GM23338 (cell line): ENCODE results near the gene SCG5. TPM values are rescaled to one million over a fixed set of nuclear protein-coding genes. Genes with fewer than 3 reads are reported as not detected.

ENCODE experiments used
- ATAC-seq: fragments of 200-7000 bp; cut with Tn5 transposase; 3 replicates; pipeline ENCODE4 v1.9.1; 2020
- DNase-seq: peaks from one replicate; pipeline ENCODE4 v3.0.0-alpha.2; 2015; ENCODE audit warnings: low spot score
- H2AFZ ChIP-seq: fragments of 200-600 bp; sonication (generic); 2 replicates; pipeline ENCODE4 v1.8.0; 2016; ENCODE audit warnings: antibody characterized with exemption, mild to moderate bottlenecking, moderate library complexity
- H3F3A ChIP-seq: fragments of 200-600 bp; sonication (generic); replicated peaks from 2 replicates; pipeline ENCODE4 v1.8.0; 2017; ENCODE audit warnings: antibody characterized with exemption, mixed run types, low read depth
- H3K27ac ChIP-seq: fragments of 200-600 bp; sonication (generic); 2 replicates; pipeline ENCODE4 v1.6.1; 2016; ENCODE audit warnings: low read depth
- H3K27me3 ChIP-seq: fragments of 200-600 bp; sonication (generic); 2 replicates; pipeline ENCODE4 v1.8.0; 2016; ENCODE audit warnings: mild to moderate bottlenecking, mixed run types, moderate library complexity; ENCODE audit not compliant: insufficient read depth
- H3K36me3 ChIP-seq: fragments of 200-600 bp; sonication (generic); 2 replicates; pipeline ENCODE4 v1.8.0; 2016; ENCODE audit warnings: mild to moderate bottlenecking; ENCODE audit not compliant: insufficient read depth
- H3K4me1 ChIP-seq: fragments of 200-600 bp; sonication (generic); 2 replicates; pipeline ENCODE4 v1.8.0; 2016; ENCODE audit warnings: mild to moderate bottlenecking, moderate library complexity; ENCODE audit not compliant: insufficient read depth
- H3K4me2 ChIP-seq: fragments of 200-600 bp; sonication (generic); 2 replicates; pipeline ENCODE4 v1.7.1; 2017; ENCODE audit warnings: mixed run types
- H3K4me3 ChIP-seq: fragments of 200-600 bp; sonication (generic); 2 replicates; pipeline ENCODE4 v1.6.1; 2016; ENCODE audit warnings: mixed run types
- H3K79me2 ChIP-seq: fragments of 200-600 bp; sonication (generic); replicated peaks from 2 replicates; pipeline ENCODE4 v1.8.0; 2017; ENCODE audit warnings: mild to moderate bottlenecking; ENCODE audit not compliant: insufficient read depth
- H3K9me2 ChIP-seq: fragments of 200-600 bp; sonication (generic); 2 replicates; pipeline ENCODE4 v1.8.0; 2017; ENCODE audit not compliant: insufficient read depth
- H4K20me1 ChIP-seq: fragments of 200-600 bp; sonication (generic); replicated peaks from 2 replicates; pipeline ENCODE4 v1.8.0; 2017; ENCODE audit warnings: mild to moderate bottlenecking; ENCODE audit not compliant: insufficient read depth
- H3K27ac Mint-ChIP-seq: 2 replicates; pipeline ENCODE4 v1.8.0; 2020; ENCODE audit warnings: inconsistent platforms, mild to moderate bottlenecking, moderate library complexity, mixed read lengths
- H3K27me3 Mint-ChIP-seq: 3 replicates; pipeline ENCODE4 v1.8.0; 2022; ENCODE audit warnings: low read depth, mild to moderate bottlenecking, moderate library complexity, mixed read lengths, inconsistent platforms; ENCODE audit not compliant: insufficient read depth, poor library complexity
- H3K36me3 Mint-ChIP-seq: 3 replicates; pipeline ENCODE4 v1.8.0; 2021; ENCODE audit warnings: low read depth, mild to moderate bottlenecking, inconsistent platforms, moderate library complexity, mixed read lengths
- H3K4me1 Mint-ChIP-seq: 3 replicates; pipeline ENCODE4 v1.8.0; 2020; ENCODE audit warnings: mild to moderate bottlenecking, inconsistent platforms, mixed read lengths
- H3K4me3 Mint-ChIP-seq: 3 replicates; pipeline ENCODE4 v1.8.0; 2021; ENCODE audit warnings: moderate library complexity, mild to moderate bottlenecking, inconsistent platforms, mixed read lengths
- H3K9me3 Mint-ChIP-seq: 3 replicates; pipeline ENCODE4 v1.8.0; 2020; ENCODE audit warnings: moderate library complexity, mild to moderate bottlenecking, inconsistent platforms, mixed read lengths
- CREB1 ChIP-seq: fragments of 250-450 bp; sonication (Bioruptor Pico); IDR thresholded peaks from 2 replicates; pipeline ENCODE4 v1.5.0; 2020; ENCODE audit warnings: low read depth, mild to moderate bottlenecking, moderate library complexity
- EZH2 ChIP-seq: fragments of 200-600 bp; sonication (generic); IDR thresholded peaks from one replicate; pipeline ENCODE4 v1.8.0; 2017; ENCODE audit warnings: antibody characterized with exemption, mild to moderate bottlenecking, low read depth; ENCODE audit not compliant: unreplicated experiment
- EZH2phosphoT487 ChIP-seq: fragments of 200-600 bp; sonication (generic); IDR thresholded peaks from one replicate; pipeline ENCODE4 v1.8.1; 2018; ENCODE audit warnings: antibody characterized with exemption; ENCODE audit not compliant: unreplicated experiment
- NANOG ChIP-seq: IDR thresholded peaks from 2 replicates; pipeline ENCODE4 v1.6.1; 2016; ENCODE audit warnings: antibody characterized with exemption, borderline replicate concordance
- POLR2AphosphoS5 ChIP-seq: IDR thresholded peaks from 2 replicates; pipeline ENCODE4 v1.6.1; 2016; ENCODE audit warnings: antibody characterized with exemption, low read depth
- ZNF114 ChIP-seq: fragments of 250-450 bp; sonication (Bioruptor Pico); IDR thresholded peaks from 2 replicates; pipeline ENCODE4 v1.5.0; 2020; ENCODE audit warnings: mild to moderate bottlenecking, moderate library complexity
- ZNF331 ChIP-seq: fragments of 250-450 bp; sonication (Bioruptor Pico); IDR thresholded peaks from 2 replicates; pipeline ENCODE4 v1.5.0; 2020; ENCODE audit warnings: low read depth, mild to moderate bottlenecking, moderate library complexity
- polyA plus RNA-seq: library from polyadenylated mRNA; unstranded; fragments of >200 nt; fragmentation: Nextera tagmentation; extraction: Ambion mirVana; gene quantifications from 2 replicates; pipeline ENCODE4 v1.2.1, GENCODE V29; 2016
- total RNA-seq: library from RNA; depleted of rRNA; stranded (reverse); fragments of >200 nt; shearing (Covaris generic); gene quantifications from 2 replicates; pipeline ENCODE4 v1.2.3, GENCODE V29; 2014
- TF ChIP-seq, protein P1 (sequence below): fragments of 250-450 bp; sonication (Bioruptor Pico); IDR thresholded peaks from 2 replicates; pipeline ENCODE4 v1.5.0; 2020; ENCODE audit warnings: mild to moderate bottlenecking, moderate library complexity
- TF ChIP-seq, protein P2 (sequence below), 2 experiments: fragments of 200-600 bp in 1 of 2; sonication (generic) in 1 of 2; conservative IDR thresholded peaks; 2 replicates each; pipeline versions ENCODE4 v1.5.1 to v1.6.1; 2016 to 2017; ENCODE audit warnings: antibody characterized with exemption in 2 of 2, low read depth in 2 of 2, mild to moderate bottlenecking in 2 of 2, moderate library complexity in 1 of 2

The SCG5 gene
- total and polyA plus RNA-seq, 2 experiments from 2014 or later, result 48.1 to 73.3 TPM

DNA sequence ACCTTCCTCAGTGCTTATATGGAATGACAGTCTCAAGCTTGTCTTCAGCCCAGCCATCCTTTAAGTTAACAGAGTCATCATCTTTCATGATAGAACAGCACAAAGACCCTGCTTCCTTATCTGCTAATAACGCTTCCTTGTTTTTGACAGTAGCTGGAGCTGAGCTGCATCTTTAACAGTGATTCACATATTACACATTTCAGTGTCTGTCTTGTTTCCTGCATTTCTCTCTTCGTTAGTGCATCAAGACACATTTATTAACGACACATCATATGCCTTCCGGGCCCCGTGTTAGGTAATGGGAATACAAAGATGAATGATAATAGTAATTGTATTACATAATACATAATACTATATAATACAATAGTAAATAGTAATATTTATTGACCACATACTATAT is 46.0 kb downstream of the SCG5 start:
- no peak for TF ChIP-seq EZH2phosphoT487
- TF ChIP-seq, protein P1, sequence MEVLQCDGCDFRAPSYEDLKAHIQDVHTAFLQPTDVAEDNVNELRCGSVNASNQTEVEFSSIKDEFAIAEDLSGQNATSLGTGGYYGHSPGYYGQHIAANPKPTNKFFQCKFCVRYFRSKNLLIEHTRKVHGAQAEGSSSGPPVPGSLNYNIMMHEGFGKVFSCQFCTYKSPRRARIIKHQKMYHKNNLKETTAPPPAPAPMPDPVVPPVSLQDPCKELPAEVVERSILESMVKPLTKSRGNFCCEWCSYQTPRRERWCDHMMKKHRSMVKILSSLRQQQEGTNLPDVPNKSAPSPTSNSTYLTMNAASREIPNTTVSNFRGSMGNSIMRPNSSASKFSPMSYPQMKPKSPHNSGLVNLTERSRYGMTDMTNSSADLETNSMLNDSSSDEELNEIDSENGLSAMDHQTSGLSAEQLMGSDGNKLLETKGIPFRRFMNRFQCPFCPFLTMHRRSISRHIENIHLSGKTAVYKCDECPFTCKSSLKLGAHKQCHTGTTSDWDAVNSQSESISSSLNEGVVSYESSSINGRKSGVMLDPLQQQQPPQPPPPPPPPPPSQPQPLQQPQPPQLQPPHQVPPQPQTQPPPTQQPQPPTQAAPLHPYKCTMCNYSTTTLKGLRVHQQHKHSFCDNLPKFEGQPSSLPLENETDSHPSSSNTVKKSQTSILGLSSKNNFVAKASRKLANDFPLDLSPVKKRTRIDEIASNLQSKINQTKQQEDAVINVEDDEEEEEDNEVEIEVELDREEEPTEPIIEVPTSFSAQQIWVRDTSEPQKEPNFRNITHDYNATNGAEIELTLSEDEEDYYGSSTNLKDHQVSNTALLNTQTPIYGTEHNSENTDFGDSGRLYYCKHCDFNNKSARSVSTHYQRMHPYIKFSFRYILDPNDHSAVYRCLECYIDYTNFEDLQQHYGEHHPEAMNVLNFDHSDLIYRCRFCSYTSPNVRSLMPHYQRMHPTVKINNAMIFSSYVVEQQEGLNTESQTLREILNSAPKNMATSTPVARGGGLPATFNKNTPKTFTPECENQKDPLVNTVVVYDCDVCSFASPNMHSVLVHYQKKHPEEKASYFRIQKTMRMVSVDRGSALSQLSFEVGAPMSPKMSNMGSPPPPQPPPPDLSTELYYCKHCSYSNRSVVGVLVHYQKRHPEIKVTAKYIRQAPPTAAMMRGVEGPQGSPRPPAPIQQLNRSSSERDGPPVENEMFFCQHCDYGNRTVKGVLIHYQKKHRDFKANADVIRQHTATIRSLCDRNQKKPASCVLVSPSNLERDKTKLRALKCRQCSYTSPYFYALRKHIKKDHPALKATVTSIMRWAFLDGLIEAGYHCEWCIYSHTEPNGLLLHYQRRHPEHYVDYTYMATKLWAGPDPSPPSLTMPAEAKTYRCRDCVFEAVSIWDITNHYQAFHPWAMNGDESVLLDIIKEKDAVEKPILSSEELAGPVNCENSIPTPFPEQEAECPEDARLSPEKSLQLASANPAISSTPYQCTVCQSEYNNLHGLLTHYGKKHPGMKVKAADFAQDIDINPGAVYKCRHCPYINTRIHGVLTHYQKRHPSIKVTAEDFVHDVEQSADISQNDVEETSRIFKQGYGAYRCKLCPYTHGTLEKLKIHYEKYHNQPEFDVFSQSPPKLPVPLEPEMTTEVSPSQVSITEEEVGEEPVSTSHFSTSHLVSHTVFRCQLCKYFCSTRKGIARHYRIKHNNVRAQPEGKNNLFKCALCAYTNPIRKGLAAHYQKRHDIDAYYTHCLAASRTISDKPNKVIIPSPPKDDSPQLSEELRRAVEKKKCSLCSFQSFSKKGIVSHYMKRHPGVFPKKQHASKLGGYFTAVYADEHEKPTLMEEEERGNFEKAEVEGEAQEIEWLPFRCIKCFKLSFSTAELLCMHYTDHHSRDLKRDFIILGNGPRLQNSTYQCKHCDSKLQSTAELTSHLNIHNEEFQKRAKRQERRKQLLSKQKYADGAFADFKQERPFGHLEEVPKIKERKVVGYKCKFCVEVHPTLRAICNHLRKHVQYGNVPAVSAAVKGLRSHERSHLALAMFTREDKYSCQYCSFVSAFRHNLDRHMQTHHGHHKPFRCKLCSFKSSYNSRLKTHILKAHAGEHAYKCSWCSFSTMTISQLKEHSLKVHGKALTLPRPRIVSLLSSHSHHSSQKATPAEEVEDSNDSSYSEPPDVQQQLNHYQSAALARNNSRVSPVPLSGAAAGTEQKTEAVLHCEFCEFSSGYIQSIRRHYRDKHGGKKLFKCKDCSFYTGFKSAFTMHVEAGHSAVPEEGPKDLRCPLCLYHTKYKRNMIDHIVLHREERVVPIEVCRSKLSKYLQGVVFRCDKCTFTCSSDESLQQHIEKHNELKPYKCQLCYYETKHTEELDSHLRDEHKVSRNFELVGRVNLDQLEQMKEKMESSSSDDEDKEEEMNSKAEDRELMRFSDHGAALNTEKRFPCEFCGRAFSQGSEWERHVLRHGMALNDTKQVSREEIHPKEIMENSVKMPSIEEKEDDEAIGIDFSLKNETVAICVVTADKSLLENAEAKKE (CRISPR knock-in tag), result no peak
- no peak for TF ChIP-seq NANOG
- no peak for TF ChIP-seq ZNF331 (CRISPR knock-in tag)
- no peak for TF ChIP-seq CREB1 (CRISPR knock-in tag)
- no peak for TF ChIP-seq ZNF114 (CRISPR knock-in tag)
- no peak for TF ChIP-seq EZH2
- TF ChIP-seq, protein P2, sequence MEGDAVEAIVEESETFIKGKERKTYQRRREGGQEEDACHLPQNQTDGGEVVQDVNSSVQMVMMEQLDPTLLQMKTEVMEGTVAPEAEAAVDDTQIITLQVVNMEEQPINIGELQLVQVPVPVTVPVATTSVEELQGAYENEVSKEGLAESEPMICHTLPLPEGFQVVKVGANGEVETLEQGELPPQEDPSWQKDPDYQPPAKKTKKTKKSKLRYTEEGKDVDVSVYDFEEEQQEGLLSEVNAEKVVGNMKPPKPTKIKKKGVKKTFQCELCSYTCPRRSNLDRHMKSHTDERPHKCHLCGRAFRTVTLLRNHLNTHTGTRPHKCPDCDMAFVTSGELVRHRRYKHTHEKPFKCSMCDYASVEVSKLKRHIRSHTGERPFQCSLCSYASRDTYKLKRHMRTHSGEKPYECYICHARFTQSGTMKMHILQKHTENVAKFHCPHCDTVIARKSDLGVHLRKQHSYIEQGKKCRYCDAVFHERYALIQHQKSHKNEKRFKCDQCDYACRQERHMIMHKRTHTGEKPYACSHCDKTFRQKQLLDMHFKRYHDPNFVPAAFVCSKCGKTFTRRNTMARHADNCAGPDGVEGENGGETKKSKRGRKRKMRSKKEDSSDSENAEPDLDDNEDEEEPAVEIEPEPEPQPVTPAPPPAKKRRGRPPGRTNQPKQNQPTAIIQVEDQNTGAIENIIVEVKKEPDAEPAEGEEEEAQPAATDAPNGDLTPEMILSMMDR (conservative IDR thresholded peaks at IDR 0.05; ENCODE audit: low read depth in 2 of 2), result no peak
- TF ChIP-seq POLR2AphosphoS5, result no peak
- ATAC-seq, result no peak
- Histone ChIP-seq H3K27ac (no peak overlapping the region), H2AFZ (no peak overlapping the region), H3K9me2 (no peaks in the 10 kb centered on the region), H4K20me1 (no peaks in the 10 kb centered on the region; the same call in 1 of the 2 replicates), H3K4me2 (no peak overlapping the region), H3K79me2 (no peaks in the 10 kb centered on the region), H3K4me3 (no peak overlapping the region), H3F3A (no peaks in the 10 kb centered on the region), H3K4me1 (peaks cover 13% of the 10 kb centered on the region), H3K36me3 (peaks cover 7% of the 10 kb centered on the region), H3K27me3 (no peaks in the 10 kb centered on the region)
- no peak for DNase-seq
- Mint-ChIP-seq H3K36me3 (peaks cover 13% of the 10 kb centered on the region), H3K4me3 (no peak overlapping the region), H3K27me3 (no peaks in the 10 kb centered on the region), H3K9me3 (no peaks in the 10 kb centered on the region), H3K4me1 (peaks cover 16% of the 10 kb centered on the region), H3K27ac (no peak overlapping the region)
